RWPE2 (cell line): Measurements from ENCODE around the gene CIT.

Source experiments
- ATAC-seq: fragments of 200-7000 bp; cut with Tn5 transposase; 3 replicates; pipeline ENCODE4 v1.9.1; 2021; ENCODE audit warnings: low read depth
- DNase-seq: peaks from one replicate; pipeline ENCODE4 v3.0.0-alpha.2; 2020; ENCODE audit warnings: low spot score
- H3K27ac ChIP-seq: fragments of 450-650 bp; 2 replicates; pipeline ENCODE4 v1.5.1; 2017; ENCODE audit warnings: mild to moderate bottlenecking; ENCODE audit not compliant: poor library complexity, severe bottlenecking
- H3K27me3 ChIP-seq: fragments of 250-450 bp; sonication (Bioruptor Pico); 2 replicates; pipeline ENCODE4 v1.5.1; 2021; ENCODE audit warnings: mild to moderate bottlenecking, moderate library complexity; ENCODE audit not compliant: insufficient read depth, poor library complexity, severe bottlenecking
- H3K36me3 ChIP-seq: fragments of 250-450 bp; sonication (Bioruptor Pico); 2 replicates; pipeline ENCODE4 v1.5.1; 2020; ENCODE audit warnings: low read depth, mild to moderate bottlenecking, moderate library complexity
- H3K4me1 ChIP-seq: fragments of 250-450 bp; sonication (Bioruptor Pico); 2 replicates; pipeline ENCODE4 v1.5.1; 2021; ENCODE audit warnings: mild to moderate bottlenecking, moderate library complexity; ENCODE audit not compliant: insufficient read depth, poor library complexity, severe bottlenecking
- H3K4me3 ChIP-seq: fragments of 250-450 bp; sonication (Bioruptor Pico); 2 replicates; pipeline ENCODE4 v1.5.1; 2021; ENCODE audit warnings: mild to moderate bottlenecking, moderate library complexity; ENCODE audit not compliant: severe bottlenecking
- H3K9me3 ChIP-seq: fragments of 250-450 bp; sonication (Bioruptor Pico); 2 replicates; pipeline ENCODE4 v1.5.1; 2021; ENCODE audit warnings: mild to moderate bottlenecking, moderate library complexity; ENCODE audit not compliant: severe bottlenecking
- CTCF ChIP-seq: fragments of 450-650 bp; IDR thresholded peaks from one replicate; pipeline ENCODE4 v1.5.1; 2017; ENCODE audit warnings: mild to moderate bottlenecking, moderate library complexity; ENCODE audit not compliant: poor library complexity, severe bottlenecking

Gene CIT

GRCh38 chr12:119748497-119748896, 128.6 kb downstream of the CIT start:
- TF ChIP-seq CTCF = no peak
- DNase-seq = no peak

GRCh38 chr12:119746169-119746568, 131.0 kb downstream of the CIT start:
- ATAC-seq (no peak), DNase-seq (no peak)
- no peaks in the 10 kb centered on the region for H3K4me1 ChIP-seq
- peaks cover 11% of the 10 kb centered on the region for H3K9me3 ChIP-seq
- H3K27ac ChIP-seq = no peak overlapping the region
- H3K27me3 ChIP-seq = no peaks in the 10 kb centered on the region
- peaks cover 48% of the 10 kb centered on the region for H3K36me3 ChIP-seq
- H3K4me3 ChIP-seq = no peak overlapping the region
- TF ChIP-seq CTCF = no peak

More at GRCh38 chr12:119748497-119748896, 128.6 kb downstream of the CIT start:
- Histone ChIP-seq H3K9me3 (peaks cover 11% of the 10 kb centered on the region), H3K4me3 (no peak overlapping the region), H3K27me3 (no peaks in the 10 kb centered on the region), H3K36me3 (peaks cover 52% of the 10 kb centered on the region), H3K4me1 (no peaks in the 10 kb centered on the region), H3K27ac (no peak overlapping the region)
- no peak for ATAC-seq

- no peaks in the 10 kb centered on the region for H3K4me1 ChIP-seq
- peaks cover 49% of the 10 kb centered on the region for H3K36me3 ChIP-seq
- no peak overlapping the region for H3K4me3 ChIP-seq
- H3K27me3 ChIP-seq = no peaks in the 10 kb centered on the region
- H3K9me3 ChIP-seq = peaks cover 11% of the 10 kb centered on the region
- no peak for TF ChIP-seq CTCF
- DNase-seq (no peak), ATAC-seq (no peak)
- H3K27ac ChIP-seq = no peak overlapping the region
Observed at GRCh38 chr12:119744900-119745606, 132.1 kb downstream of the CIT start.

GRCh38 chr12:119742700-119743099, 134.4 kb downstream of the CIT start:
- no peak overlapping the region for H3K4me3 ChIP-seq
- H3K36me3 ChIP-seq = peaks cover 49% of the 10 kb centered on the region
- H3K27me3 ChIP-seq = no peaks in the 10 kb centered on the region
- no peak for DNase-seq
- TF ChIP-seq CTCF = no peak
- no peak overlapping the region for H3K27ac ChIP-seq
- H3K9me3 ChIP-seq = peaks cover 11% of the 10 kb centered on the region
- H3K4me1 ChIP-seq = no peaks in the 10 kb centered on the region
- ATAC-seq = no peak

- TF ChIP-seq CTCF = no peak
Observed at GRCh38 chr12:119740830-119741229, 136.3 kb downstream of the CIT start.

More at GRCh38 chr12:119740830-119741229, 136.3 kb downstream of the CIT start:
- no peak overlapping the region for H3K4me3 ChIP-seq
- H3K27ac ChIP-seq = no peak overlapping the region
- no peak for ATAC-seq
- H3K36me3 ChIP-seq = peaks cover 38% of the 10 kb centered on the region
- H3K4me1 ChIP-seq = no peaks in the 10 kb centered on the region
- peaks cover 9% of the 10 kb centered on the region for H3K9me3 ChIP-seq
- no peak for DNase-seq
- H3K27me3 ChIP-seq = no peaks in the 10 kb centered on the region
